Stimulated activated CD4-positive, alpha-beta T cell treated with anti-CD3 and anti-CD28 coated beads, Interleukin-15, amount 100 ng/mL, for 1 hour (primary cell): Measurements from ENCODE around the gene ENHO.
A peak's percentile ranks its signal among the peaks of the same experiment; 100 is the strongest.

Experiments used
- DNase-seq, 2 donors: peaks; one replicate each; pipeline ENCODE4 v3.0.0-alpha.2; 2020; ENCODE audit warnings: low read depth in 1 of 2, low spot score in 1 of 2

ENHO gene

DNA sequence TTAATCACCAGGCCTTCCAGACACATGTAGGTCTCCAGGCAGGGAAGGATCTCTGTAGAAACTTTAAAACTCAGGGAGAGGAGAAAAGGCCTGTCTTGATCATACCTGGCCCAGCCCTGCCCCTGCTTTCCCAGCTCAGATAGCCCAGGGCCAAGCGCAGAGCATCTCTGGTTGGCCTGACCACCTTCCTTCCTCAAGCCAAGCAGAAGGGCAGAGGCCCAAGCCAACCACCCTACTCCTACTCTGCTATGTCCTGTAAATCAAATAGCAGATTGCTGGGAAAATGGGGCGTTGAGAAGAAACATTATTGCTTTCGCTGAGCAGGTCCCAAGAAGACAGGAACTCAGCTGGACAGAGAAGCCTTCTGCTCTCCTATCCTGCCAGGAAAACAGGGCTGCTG lies 14.3 kb downstream of the ENHO start:
- DNase-seq: no peak

DNA sequence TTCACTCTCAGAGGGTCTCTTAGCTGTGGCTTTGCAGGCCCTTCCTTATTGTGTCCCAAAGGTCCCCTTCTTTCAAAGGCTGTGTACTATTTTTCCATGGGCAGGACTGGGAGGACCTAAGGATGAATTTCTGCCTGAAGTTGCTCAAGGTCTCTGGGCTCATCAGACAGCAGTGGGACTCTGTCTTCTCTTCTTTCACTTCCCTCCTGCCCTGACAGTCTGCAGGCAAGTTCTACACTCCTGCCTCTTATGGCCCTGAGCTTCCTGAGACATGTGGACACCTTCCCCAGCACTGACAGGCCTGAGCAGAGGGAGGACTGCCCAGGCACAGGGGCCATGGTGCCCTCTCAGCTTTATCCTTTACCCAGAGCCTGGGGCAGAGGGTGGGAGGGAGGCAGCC lies 14.8 kb downstream of the ENHO start:
- no peak for DNase-seq

- DNase-seq: no peak
Measured at GRCh38 chr9:34507556-34507955, 15.2 kb downstream of the ENHO start.

- DNase-seq: no peak
Measured at GRCh38 chr9:34506623-34507022, 16.2 kb downstream of the ENHO start.

- no peak for DNase-seq
Measured at GRCh38 chr9:34505370-34506120, 17.2 kb downstream of the ENHO start.

- no peak for DNase-seq
Measured at GRCh38 chr9:34503406-34503805, 19.4 kb downstream of the ENHO start.

DNA sequence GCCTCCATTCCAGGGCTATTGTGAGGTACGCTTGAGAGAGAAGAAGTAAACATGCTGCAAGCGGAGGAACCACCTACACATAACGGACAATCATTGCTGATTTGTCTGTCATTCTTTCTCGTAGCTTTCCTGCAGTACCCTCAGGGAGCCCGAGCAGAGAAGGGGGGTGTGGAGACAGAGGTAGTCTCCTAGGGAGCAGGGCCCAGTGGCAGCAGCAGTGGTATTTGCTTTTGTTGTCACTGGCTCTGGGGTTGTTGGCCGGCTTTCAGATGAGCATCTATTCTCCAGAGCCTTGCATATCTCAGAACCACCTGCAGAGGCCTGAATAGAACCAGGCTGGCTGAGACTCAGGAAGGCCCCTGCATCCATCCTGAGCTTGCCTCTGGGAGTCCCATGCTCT lies 19.9 kb downstream of the ENHO start:
- DNase-seq: no peak

GRCh38 chr9:34502471-34502870 lies 20.3 kb downstream of the ENHO start:
- no peak for DNase-seq

GRCh38 chr9:34501889-34502425 lies 20.8 kb downstream of the ENHO start:
- no peak for DNase-seq

GRCh38 chr9:34501372-34501771 lies 21.4 kb downstream of the ENHO start:
- DNase-seq: no peak

DNA sequence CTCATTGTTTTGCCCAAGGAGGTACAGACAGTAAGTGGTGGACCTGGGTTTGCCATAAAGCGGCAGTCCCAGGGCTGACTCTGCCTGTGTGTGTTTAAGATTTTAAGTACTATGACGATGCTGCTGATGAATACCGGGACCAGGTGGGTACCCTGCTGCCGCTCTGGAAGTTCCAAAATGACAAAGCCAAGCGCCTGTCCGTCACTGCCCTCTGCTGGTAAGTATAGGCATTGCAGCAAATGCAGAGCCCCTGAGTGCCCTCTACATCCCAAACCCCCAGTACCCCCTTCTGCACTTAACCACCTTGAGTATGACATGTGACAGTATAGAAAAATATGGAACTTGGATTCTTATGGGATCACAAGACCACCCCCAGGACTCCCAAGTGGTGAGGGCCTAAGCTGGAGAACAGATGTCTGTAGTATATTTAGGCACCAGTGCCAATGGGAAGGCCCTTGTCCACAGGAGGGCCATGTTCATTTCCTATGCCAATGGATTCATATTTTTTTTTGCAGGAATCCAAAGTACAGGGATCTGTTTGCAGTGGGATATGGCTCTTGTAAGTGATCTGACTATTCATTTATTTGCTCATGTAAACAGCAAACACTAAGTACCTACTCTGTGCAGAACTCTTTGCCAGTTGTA lies 22.0 kb downstream of the ENHO start:
- DNase-seq: peak; percentile 47 to 64

DNA sequence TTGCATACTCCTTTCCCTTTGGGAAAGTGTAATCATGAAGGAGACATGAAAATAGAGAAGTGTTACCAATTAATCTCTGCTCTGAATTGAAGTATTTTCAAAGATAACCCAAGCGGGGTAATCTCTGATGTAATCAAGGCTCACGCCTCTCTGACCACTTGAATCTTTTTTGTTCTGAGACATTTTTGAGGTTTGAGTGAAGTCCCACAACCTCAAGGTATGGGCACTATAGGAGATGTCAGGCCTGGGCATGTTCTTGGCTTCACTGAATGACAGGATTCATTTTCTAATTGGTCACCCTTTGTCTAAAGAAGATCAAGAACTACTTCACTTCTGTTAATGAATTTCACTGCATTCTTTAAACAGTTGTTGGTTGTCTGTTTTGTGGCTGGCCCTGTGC lies 23.7 kb downstream of the ENHO start:
- no peak for DNase-seq

DNA sequence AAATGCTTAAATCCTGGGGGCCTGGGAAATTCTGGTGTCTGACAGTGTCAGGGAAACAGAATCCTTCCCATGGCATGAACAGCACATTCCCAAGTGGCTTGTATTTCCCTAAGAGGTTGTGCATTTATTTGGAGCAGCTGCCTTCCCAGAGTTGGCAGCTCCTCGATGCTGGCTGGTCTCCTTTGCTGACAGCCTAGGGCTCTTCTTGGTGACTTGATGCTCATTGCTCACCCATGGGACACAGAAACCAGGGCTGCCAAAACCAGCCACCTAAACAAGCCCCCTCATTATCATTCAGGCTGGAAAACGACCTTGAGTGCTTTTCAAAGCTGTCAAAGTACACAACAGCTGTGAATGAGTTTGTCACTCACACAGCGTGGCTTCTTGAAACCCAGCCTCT lies 24.2 kb downstream of the ENHO start:
- no peak for DNase-seq

DNA sequence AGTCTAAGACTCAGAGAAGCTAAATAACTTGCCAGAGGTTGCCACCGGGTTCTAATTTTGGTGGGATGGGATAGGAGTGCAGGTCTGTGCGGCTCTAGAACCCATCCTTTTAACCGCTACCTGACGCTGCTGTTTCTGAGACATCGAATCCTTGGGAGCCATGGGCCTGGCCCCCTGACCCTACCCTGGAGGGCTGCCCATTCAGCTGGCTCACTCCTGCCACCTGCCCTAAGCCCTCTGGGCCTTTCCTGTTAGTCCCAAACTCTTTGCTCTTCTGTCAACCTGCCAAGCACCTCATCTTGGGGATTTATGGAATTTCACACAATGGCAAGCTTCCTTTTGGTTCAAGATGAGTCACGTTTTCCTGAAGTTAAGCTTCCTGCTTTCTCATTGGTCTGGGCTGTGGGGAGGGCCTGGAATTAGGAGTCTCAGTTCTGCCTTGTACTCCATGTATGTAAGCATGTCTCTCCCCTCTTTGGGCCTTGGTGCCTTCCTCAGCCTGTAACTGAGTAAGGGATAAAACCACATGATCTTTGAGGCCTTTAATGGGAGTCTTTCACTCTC lies 26.6 kb downstream of the ENHO start:
- DNase-seq: no peak

- no peak for DNase-seq
Measured at GRCh38 chr9:34493972-34494535, 28.7 kb downstream of the ENHO start.

- DNase-seq: no peak
Measured at GRCh38 chr9:34492051-34492450, 30.7 kb downstream of the ENHO start.

DNA sequence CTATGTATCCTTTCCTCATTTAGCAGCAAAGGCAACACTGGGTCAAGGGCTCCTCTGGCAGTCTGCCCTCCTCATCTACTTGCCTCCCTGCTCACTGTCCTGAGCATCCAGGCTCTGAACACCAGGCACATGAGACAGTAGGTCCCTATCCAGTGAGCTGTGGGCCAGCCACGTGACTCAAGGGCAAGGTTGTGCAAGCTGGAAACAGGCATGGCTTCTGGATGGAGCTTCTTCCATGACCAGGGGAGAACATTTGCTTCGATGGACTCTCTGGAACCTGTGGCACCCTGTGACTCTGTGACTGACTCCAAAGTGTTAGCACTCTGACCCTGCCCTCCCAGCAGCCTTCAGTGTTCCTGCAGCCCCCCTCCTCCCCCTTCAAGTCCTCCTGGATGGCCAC lies 31.2 kb downstream of the ENHO start:
- DNase-seq: no peak

- DNase-seq: no peak
Measured at GRCh38 chr9:34490760-34491159, 32.0 kb downstream of the ENHO start.

DNA sequence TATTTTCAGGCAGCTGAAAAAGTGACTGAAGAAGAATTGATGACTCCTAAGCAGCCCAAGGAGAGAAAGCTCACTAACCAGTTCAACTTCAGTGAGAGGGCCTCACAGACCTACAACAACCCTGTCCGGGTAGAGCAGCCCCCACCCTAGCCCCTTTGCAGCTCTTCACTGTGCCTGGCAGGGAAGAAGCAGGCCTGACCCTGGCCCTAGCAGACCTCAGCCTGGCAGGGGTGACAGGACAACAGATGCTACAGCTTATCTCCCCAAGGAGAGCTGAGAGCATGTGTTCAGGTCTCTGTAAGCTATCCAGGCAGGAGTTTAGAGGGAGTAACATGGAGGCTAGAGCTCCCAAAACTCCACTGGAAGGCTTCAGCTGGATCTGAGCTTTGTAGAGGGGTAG lies 32.4 kb downstream of the ENHO start:
- DNase-seq: no peak

DNA sequence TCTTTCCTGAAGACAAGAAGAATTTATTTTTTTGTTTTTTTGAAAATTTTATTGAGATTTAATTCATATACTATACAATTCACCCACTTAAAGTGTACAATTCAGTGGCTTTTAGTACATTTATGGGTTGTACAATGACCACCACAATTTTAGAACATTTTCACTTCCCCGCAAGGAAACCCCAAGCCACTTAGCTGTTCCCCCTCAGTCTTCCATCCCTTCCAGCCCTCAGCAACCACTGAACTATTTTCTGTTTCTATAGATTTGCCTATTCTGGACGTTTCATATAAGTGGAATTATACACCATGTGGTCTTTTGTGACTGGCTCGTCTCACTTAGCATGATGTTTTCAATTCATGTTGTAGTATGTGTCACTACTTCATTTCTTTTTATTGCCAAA lies 36.2 kb downstream of the ENHO start:
- DNase-seq: no peak

- DNase-seq: no peak
Measured at GRCh38 chr9:34485822-34486221, 37.0 kb downstream of the ENHO start.

- no peak for DNase-seq
Measured at GRCh38 chr9:34484678-34485077, 38.1 kb downstream of the ENHO start.
